ENCODE measurements around the gene ATRN.
"Not testable (repeated sequence)": the region's sequence is repeated elsewhere in the genome, so short reads cannot be mapped to it uniquely, and the experiment has no call there.

The ATRN gene

GRCh38 chr20:3471397-3472021 lies 691 bp downstream of the ATRN start:
- no peak for FAIRE-seq

- no peak for FAIRE-seq
These were observed 1.3 kb downstream of the ATRN start for GRCh38 chr20:3472105-3472504.

- FAIRE-seq = no peak
These were observed 2.5 kb downstream of the ATRN start for GRCh38 chr20:3473324-3473723.

- FAIRE-seq = no peak
These were observed 3.1 kb downstream of the ATRN start for GRCh38 chr20:3473944-3474343.

GRCh38 chr20:3477003-3477860 lies 6.4 kb downstream of the ATRN start:
- not testable (repeated sequence) for FAIRE-seq

- no peak for FAIRE-seq
These were observed 7.2 kb downstream of the ATRN start for GRCh38 chr20:3477861-3478544.

GRCh38 chr20:3479025-3479424 lies 8.2 kb downstream of the ATRN start:
- FAIRE-seq = no peak

GRCh38 chr20:3479759-3480615 lies 9.2 kb downstream of the ATRN start:
- FAIRE-seq = no peak

GRCh38 chr20:3483309-3483708 lies 12.5 kb downstream of the ATRN start:
- FAIRE-seq = no peak

- FAIRE-seq = no peak
These were observed 13.0 kb downstream of the ATRN start for GRCh38 chr20:3483784-3484183.

GRCh38 chr20:3485913-3486312 lies 15.1 kb downstream of the ATRN start:
- no peak for FAIRE-seq

- no peak for FAIRE-seq
These were observed 16.0 kb downstream of the ATRN start for GRCh38 chr20:3486850-3487249.

GRCh38 chr20:3492669-3493068 lies 21.9 kb downstream of the ATRN start:
- FAIRE-seq = peak; percentile 79

- FAIRE-seq = no peak
These were observed 23.4 kb downstream of the ATRN start for GRCh38 chr20:3494218-3494617.

GRCh38 chr20:3502878-3503277 lies 32.1 kb downstream of the ATRN start:
- no peak for FAIRE-seq

- FAIRE-seq = no peak
These were observed 34.3 kb downstream of the ATRN start for GRCh38 chr20:3505148-3505547.

- FAIRE-seq = no peak
These were observed 38.2 kb downstream of the ATRN start for GRCh38 chr20:3509064-3509463.

- no peak for FAIRE-seq
These were observed 39.3 kb downstream of the ATRN start for GRCh38 chr20:3510110-3510509.

- not testable (repeated sequence) for FAIRE-seq
These were observed 41.4 kb downstream of the ATRN start for GRCh38 chr20:3512239-3512638.

- no peak for FAIRE-seq
These were observed 43.3 kb downstream of the ATRN start for GRCh38 chr20:3514012-3514642.

GRCh38 chr20:3515379-3516170 lies 44.8 kb downstream of the ATRN start:
- FAIRE-seq = no peak

Data from colon (tissue), 2 donors.